Mammary epithelial cell (primary cell): ENCODE data around the gene RNF11.

ENCODE experiments used
- EZH2 ChIP-seq: IDR thresholded peaks from 2 replicates; pipeline ENCODE4 v1.6.1; 2012; ENCODE audit warnings: low read length, inconsistent platforms, borderline replicate concordance
- TF ChIP-seq, protein P1 (sequence below), 2 donors: IDR thresholded peaks in 1 of 2; conservative IDR thresholded peaks in 1 of 2; 2 replicates each; pipeline ENCODE4 v1.5.1; 2011 to 2012; ENCODE audit warnings: inconsistent platforms in 2 of 2, low read length in 2 of 2, mild to moderate bottlenecking in 2 of 2, control low read depth in 1 of 2, low read depth in 1 of 2; ENCODE audit not compliant: insufficient read depth in 1 of 2; ENCODE audit errors: extremely low read depth in 1 of 2

DNA sequence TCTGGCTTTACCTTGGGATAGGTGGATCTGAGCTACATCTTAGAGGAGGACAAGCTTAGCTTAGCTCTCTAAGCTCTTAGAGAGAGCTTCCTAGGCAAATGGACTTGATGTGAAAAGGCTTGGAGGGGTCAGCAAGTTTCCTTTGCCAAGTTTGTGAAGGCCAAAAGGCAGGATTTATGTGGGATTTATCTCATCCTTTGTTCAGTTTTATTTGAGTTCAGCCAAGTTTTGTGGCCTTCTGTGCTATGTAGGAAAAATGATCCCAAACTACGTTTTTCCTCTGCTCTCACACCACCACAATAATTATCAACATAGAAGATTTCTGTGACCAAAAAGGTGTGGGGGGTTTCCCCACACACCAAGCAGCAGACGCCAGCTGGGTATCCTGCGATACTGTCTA lies 26.0 kb upstream of the RNF11 start:
- TF ChIP-seq, protein P1, sequence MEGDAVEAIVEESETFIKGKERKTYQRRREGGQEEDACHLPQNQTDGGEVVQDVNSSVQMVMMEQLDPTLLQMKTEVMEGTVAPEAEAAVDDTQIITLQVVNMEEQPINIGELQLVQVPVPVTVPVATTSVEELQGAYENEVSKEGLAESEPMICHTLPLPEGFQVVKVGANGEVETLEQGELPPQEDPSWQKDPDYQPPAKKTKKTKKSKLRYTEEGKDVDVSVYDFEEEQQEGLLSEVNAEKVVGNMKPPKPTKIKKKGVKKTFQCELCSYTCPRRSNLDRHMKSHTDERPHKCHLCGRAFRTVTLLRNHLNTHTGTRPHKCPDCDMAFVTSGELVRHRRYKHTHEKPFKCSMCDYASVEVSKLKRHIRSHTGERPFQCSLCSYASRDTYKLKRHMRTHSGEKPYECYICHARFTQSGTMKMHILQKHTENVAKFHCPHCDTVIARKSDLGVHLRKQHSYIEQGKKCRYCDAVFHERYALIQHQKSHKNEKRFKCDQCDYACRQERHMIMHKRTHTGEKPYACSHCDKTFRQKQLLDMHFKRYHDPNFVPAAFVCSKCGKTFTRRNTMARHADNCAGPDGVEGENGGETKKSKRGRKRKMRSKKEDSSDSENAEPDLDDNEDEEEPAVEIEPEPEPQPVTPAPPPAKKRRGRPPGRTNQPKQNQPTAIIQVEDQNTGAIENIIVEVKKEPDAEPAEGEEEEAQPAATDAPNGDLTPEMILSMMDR (conservative IDR thresholded peaks at IDR 0.05 in 1 of 2, IDR thresholded peaks at IDR 0.05 in 1 of 2; ENCODE audit: extremely low read depth in 1 of 2, insufficient read depth in 1 of 2, low read depth in 1 of 2, low read length in 2 of 2) = no peak
- no peak for TF ChIP-seq EZH2
